H1 (cell line): ENCODE results near the gene AP2B1. TPM values are rescaled to one million over a fixed set of nuclear protein-coding genes. Genes with fewer than 3 reads are reported as not detected.

Experiments used
- CTCF ChIA-PET: fragments of 300-600 bp; sonication (Branson Sonifier 250); formaldehyde crosslinking; loops from one replicate; lab custom pipeline; 2021; ENCODE audit not compliant: partially characterized antibody; lab: Charles Lee
- POLR2A ChIA-PET: fragments of 300-600 bp; sonication (Branson Sonifier 250); formaldehyde crosslinking; loops from one replicate; lab custom pipeline; 2021; ENCODE audit warnings: inconsistent platforms; ENCODE audit not compliant: partially characterized antibody; lab: Charles Lee
- DNase-seq, 2 experiments: peaks; one replicate each; pipeline versions ENCODE4 v3.0.0 to v3.0.0-alpha.2; 2010 to 2022; ENCODE audit warnings: low spot score in 2 of 2, low read depth in 1 of 2, mixed read lengths in 1 of 2
- FAIRE-seq: peaks from 2 replicates; lab custom pipeline; 2011; peaks lifted over from hg19 to GRCh38; lab: Jason Lieb, UNC
- H2AFZ ChIP-seq: 2 replicates; pipeline ENCODE4 v1.8.1; 2012; ENCODE audit warnings: low read length, inconsistent platforms
- H2AK5ac ChIP-seq: 2 replicates; pipeline ENCODE4 v1.6.1; 2013; ENCODE audit warnings: low read depth, low read length
- H2BK120ac ChIP-seq: replicated peaks from 2 replicates; pipeline ENCODE3; 2013; ENCODE audit warnings: low read depth, low read length, inconsistent platforms
- H2BK12ac ChIP-seq: 2 replicates; pipeline ENCODE4 v1.6.1; 2013; ENCODE audit warnings: low read depth, low read length
- H2BK15ac ChIP-seq: 2 replicates; pipeline ENCODE4 v1.6.1; 2013; ENCODE audit warnings: low read length
- H2BK20ac ChIP-seq: 2 replicates; pipeline ENCODE4 v1.6.1; 2013; ENCODE audit warnings: low read length
- H2BK5ac ChIP-seq: 2 replicates; pipeline ENCODE4 v1.6.1; 2013; ENCODE audit warnings: low read depth, low read length
- H3K14ac ChIP-seq: 2 replicates; pipeline ENCODE4 v1.6.1; 2013; ENCODE audit warnings: inconsistent platforms; ENCODE audit not compliant: insufficient read length
- H3K18ac ChIP-seq: 2 replicates; pipeline ENCODE4 v1.6.1; 2013; ENCODE audit warnings: low read length; ENCODE audit errors: extremely low read depth
- H3K23ac ChIP-seq: 2 replicates; pipeline ENCODE4 v1.6.1; 2013; ENCODE audit warnings: inconsistent platforms; ENCODE audit not compliant: insufficient read length
- H3K23me2 ChIP-seq: 2 replicates; pipeline ENCODE4 v1.6.1; 2013; ENCODE audit warnings: low read depth, low read length
- H3K27ac ChIP-seq: 2 replicates; pipeline ENCODE4 v1.6.1; 2011; ENCODE audit warnings: low read depth, low read length, inconsistent platforms
- H3K27me3 ChIP-seq, 4 experiments: replicated peaks in 1 of 4; 1 replicate in 1 of 4; 2 replicates in 3 of 4; pipeline versions ENCODE4 v1.6.1 to v1.8.1; 2011 to 2013; ENCODE audit warnings: low read length in 3 of 4, mild to moderate bottlenecking in 3 of 4, inconsistent platforms in 2 of 4, mixed read lengths in 2 of 4, moderate library complexity in 1 of 4; ENCODE audit not compliant: control insufficient read depth in 3 of 4, insufficient read depth in 3 of 4; ENCODE audit errors: extremely low read depth in 1 of 4
- H3K36me3 ChIP-seq, 4 experiments: 2 replicates each; pipeline versions ENCODE4 v1.6.1 to v1.8.1; 2011 to 2013; ENCODE audit warnings: mild to moderate bottlenecking in 4 of 4, low read length in 3 of 4, moderate library complexity in 2 of 4, control low read depth in 1 of 4, inconsistent platforms in 1 of 4; ENCODE audit not compliant: insufficient read depth in 4 of 4, control insufficient read depth in 2 of 4
- H3K4ac ChIP-seq: replicated peaks from 2 replicates; pipeline ENCODE3; 2013; ENCODE audit warnings: low read length, low read depth, mixed read lengths, inconsistent platforms; ENCODE audit not compliant: insufficient read length
- H3K4me1 ChIP-seq, 4 experiments: replicated peaks in 1 of 4; 1 replicate in 1 of 4; 2 replicates in 3 of 4; pipeline versions ENCODE4 v1.6.1 to v1.8.1; 2011 to 2013; ENCODE audit warnings: low read length in 3 of 4, inconsistent platforms in 2 of 4, mixed read lengths in 1 of 4; ENCODE audit not compliant: insufficient read depth in 4 of 4, control insufficient read depth in 3 of 4
- H3K4me2 ChIP-seq, 2 experiments: 2 replicates each; pipeline versions ENCODE4 v1.6.1 to v1.8.1; 2011 to 2013; ENCODE audit warnings: low read depth in 2 of 2, low read length in 2 of 2, control low read depth in 1 of 2, inconsistent platforms in 1 of 2, mild to moderate bottlenecking in 1 of 2; ENCODE audit not compliant: insufficient read depth in 1 of 2
- H3K4me3 ChIP-seq, 4 experiments: fragments of 200-600, 300-600 bp in 1 of 4; sonication (generic), shearing (Covaris generic), sonication (Bioruptor Twin) in 1 of 4; 2 replicates each; pipeline versions ENCODE4 v1.5.1 to v1.8.1; 2011 to 2016; ENCODE audit warnings: low read length in 4 of 4, low read depth in 3 of 4, control low read depth in 2 of 4, inconsistent platforms in 2 of 4, mild to moderate bottlenecking in 2 of 4, mixed read lengths in 1 of 4, moderate library complexity in 1 of 4; ENCODE audit not compliant: insufficient read depth in 2 of 4; ENCODE audit errors: extremely low read depth in 1 of 4
- H3K56ac ChIP-seq: replicated peaks from 2 replicates; pipeline ENCODE3; 2013; ENCODE audit warnings: low read depth, mild to moderate bottlenecking, mixed read lengths, low read length, inconsistent platforms; ENCODE audit not compliant: insufficient read length
- H3K79me1 ChIP-seq: 2 replicates; pipeline ENCODE4 v1.6.1; 2013; ENCODE audit warnings: low read depth, low read length, control low read depth
- H3K79me2 ChIP-seq, 2 experiments: 2 replicates each; pipeline versions ENCODE4 v1.6.1 to v1.8.1; 2012 to 2013; ENCODE audit warnings: low read length in 2 of 2, mild to moderate bottlenecking in 2 of 2, inconsistent platforms in 1 of 2; ENCODE audit not compliant: insufficient read depth in 2 of 2, control insufficient read depth in 1 of 2
- H3K9ac ChIP-seq, 4 experiments: replicated peaks in 1 of 4; 1 replicate in 1 of 4; 2 replicates in 3 of 4; pipeline versions ENCODE4 v1.6.1 to v1.8.1; 2011 to 2013; ENCODE audit warnings: low read depth in 3 of 4, low read length in 3 of 4, control low read depth in 2 of 4, mild to moderate bottlenecking in 2 of 4, moderate library complexity in 2 of 4, inconsistent platforms in 1 of 4; ENCODE audit errors: extremely low read depth in 1 of 4
- H3K9me3 ChIP-seq, 2 experiments: 2 replicates each; pipeline versions ENCODE4 v1.6.1 to v1.8.1; 2012 to 2013; ENCODE audit warnings: mild to moderate bottlenecking in 2 of 2, moderate library complexity in 2 of 2, control low read depth in 1 of 2, inconsistent platforms in 1 of 2, low read depth in 1 of 2, low read length in 1 of 2, mixed read lengths in 1 of 2; ENCODE audit not compliant: insufficient read depth in 2 of 2
- H4K20me1 ChIP-seq, 2 experiments: replicated peaks in 1 of 2; 2 replicates each; pipeline versions ENCODE3 to v1.8.1; 2011 to 2013; ENCODE audit warnings: inconsistent platforms in 2 of 2, low read length in 2 of 2, mild to moderate bottlenecking in 1 of 2; ENCODE audit not compliant: insufficient read depth in 2 of 2, control insufficient read depth in 1 of 2
- H4K5ac ChIP-seq: 2 replicates; pipeline ENCODE4 v1.6.1; 2013; ENCODE audit warnings: low read length, low read depth, mixed read lengths, inconsistent platforms; ENCODE audit not compliant: insufficient read length
- H4K8ac ChIP-seq: 2 replicates; pipeline ENCODE4 v1.8.0; 2013; ENCODE audit warnings: mild to moderate bottlenecking, moderate library complexity, low read length, inconsistent platforms; ENCODE audit not compliant: insufficient read depth; ENCODE audit errors: extremely low read depth
- H4K91ac ChIP-seq: replicated peaks from 2 replicates; pipeline ENCODE3; 2013; ENCODE audit warnings: low read length, mixed read lengths, inconsistent platforms; ENCODE audit not compliant: insufficient read length
- CBX8 ChIP-seq: fragments of 300-800, 300-1000 bp; sonication (generic); IDR thresholded peaks from 2 replicates; pipeline ENCODE4 v1.7.1; 2016; ENCODE audit warnings: low read depth, low read length, borderline replicate concordance
- CHD1 ChIP-seq: IDR thresholded peaks from 2 replicates; pipeline ENCODE4 v1.6.1; 2012; ENCODE audit warnings: low read depth, low read length, improper control_type of control experiment
- MAFK ChIP-seq: IDR thresholded peaks from 2 replicates; pipeline ENCODE4 v1.6.1; 2012; ENCODE audit warnings: low read depth, mild to moderate bottlenecking, improper control_type of control experiment, low read length
- NRF1 ChIP-seq: IDR thresholded peaks from 2 replicates; pipeline ENCODE4 v1.6.1; 2011; ENCODE audit warnings: mild to moderate bottlenecking, low read depth, low read length, improper control_type of control experiment
- PHF8 ChIP-seq: fragments of 200-600 bp; sonication (generic); conservative IDR thresholded peaks from 2 replicates; pipeline ENCODE4 v1.7.1; 2012; ENCODE audit warnings: low read depth, mild to moderate bottlenecking, inconsistent platforms, low read length, moderate library complexity
- RAD21 ChIP-seq, 2 experiments: IDR thresholded peaks in 1 of 2; conservative IDR thresholded peaks in 1 of 2; 2 replicates each; pipeline ENCODE4 v1.6.1; 2011; ENCODE audit warnings: low read depth in 2 of 2, low read length in 2 of 2, improper control_type of control experiment in 1 of 2, inconsistent platforms in 1 of 2, mild to moderate bottlenecking in 1 of 2, moderate library complexity in 1 of 2
- RFX5 ChIP-seq: IDR thresholded peaks from 2 replicates; pipeline ENCODE4 v1.6.1; 2011; ENCODE audit warnings: low read depth, low read length, improper control_type of control experiment, borderline replicate concordance
- RXRA ChIP-seq: IDR thresholded peaks from 2 replicates; pipeline ENCODE4 v1.6.1; 2011; ENCODE audit warnings: low read depth, mild to moderate bottlenecking, low read length, moderate library complexity; ENCODE audit not compliant: insufficient read depth
- SIRT6 ChIP-seq: IDR thresholded peaks from one replicate; pipeline ENCODE4 v1.7.1; 2012; ENCODE audit warnings: low read length, inconsistent platforms
- TEAD4 ChIP-seq: IDR thresholded peaks from 2 replicates; pipeline ENCODE4 v1.6.1; 2012; ENCODE audit warnings: low read depth, low read length, inconsistent platforms, mixed read lengths
- USF2 ChIP-seq: IDR thresholded peaks from 2 replicates; pipeline ENCODE4 v1.6.1; 2011; ENCODE audit warnings: low read length, improper control_type of control experiment
- WGBS, 2 experiments: shearing (Covaris generic) in 1 of 2; methylation state at CpG; one replicate each; pipeline versions ENCODE4 v1.1.6 to v1.1.7; 2013 to 2015; ENCODE audit warnings: low lambda C conversion rate in 2 of 2, mixed read lengths in 2 of 2, inconsistent platforms in 1 of 2, low coverage in 1 of 2, missing lambda C conversion rate in 1 of 2; ENCODE audit not compliant: insufficient replicate concordance in 2 of 2, insufficient coverage in 1 of 2, insufficient read length in 1 of 2; ENCODE audit errors: extremely low coverage in 1 of 2, missing lambda C conversion rate in 1 of 2; 5-methylcytosine and 5-hydroxymethylcytosine counted together
- polyA plus RNA-seq, 7 experiments: library from polyadenylated mRNA; depleted of rRNA in 3 of 7; stranded (reverse) in 5 of 7; unstranded in 2 of 7; fragments of >200 nt in 5 of 7; fragments of 200-250 nt in 2 of 7; gene quantifications; 1 replicate in 5 of 7; 2 replicates in 1 of 7; 4 replicates in 1 of 7; pipeline versions ENCODE4 v1.2.1 to v1.2.3, GENCODE V29; 2011 to 2013; ENCODE audit warnings: missing spikeins in 2 of 7, mixed read lengths in 2 of 7
- total RNA-seq: library from RNA; stranded (reverse); fragmentation: NEBNext Ultra II Directional; extraction: Animal tissue kit (Norgen Biotek cat#: 25700); gene quantifications from 2 replicates; pipeline ENCODE4 v1.2.1, GENCODE V29; 2021

AP2B1 gene
- total and polyA plus RNA-seq, 2 of the 8 experiments (the other 6 are each of a cell fraction or from before 2014, with no cell fraction given): 95.5 to 199 TPM

- CTCF ChIA-PET: interaction anchor here (0.6 to 9.8 kb wide), 5 partner anchors 12 to 121 kb away, joined by 3 to 45 read pairs (median 3); no protein-coding TSS in a partner anchor
- Histone ChIP-seq H3K4ac (no peak overlapping the region), H3K23me2 (peaks cover 9% of the 10 kb centered on the region; the same call in 1 of the 2 replicates), H3K4me3 (no peak overlapping the region), H2AK5ac (no peak overlapping the region), H2BK120ac (no peak overlapping the region), H2BK12ac (no peak overlapping the region), H3K9me3 (no peaks in the 10 kb centered on the region), H3K4me1 (peaks cover 7 to 26% (median 8%) of the 10 kb centered on the region in 4 experiments; a peak in 6 of 7 replicates), H3K23ac (no peak overlapping the region), H3K27ac (no peak overlapping the region), H2BK15ac (no peak overlapping the region), H3K27me3 (peaks cover 0 to 10% (median 5%) of the 10 kb centered on the region in 4 experiments; a peak in 4 of 7 replicates), H3K18ac (no peak overlapping the region), H4K5ac (no peak overlapping the region), H2AFZ (no peak overlapping the region), H4K20me1 (peaks cover 5 to 13% of the 10 kb centered on the region in 2 experiments), H2BK20ac (no peak overlapping the region), H2BK5ac (no peak overlapping the region), H3K14ac (no peak overlapping the region), H4K91ac (no peak overlapping the region), H4K8ac (no peak overlapping the region), H3K79me2 (no peaks in the 10 kb centered on the region), H3K79me1 (peaks cover 2% of the 10 kb centered on the region; the same call in 1 of the 2 replicates), H3K9ac (no peak overlapping the region), H3K36me3 (no peaks in the 10 kb centered on the region), H3K4me2 (peak overlapping the region in 1 of 2 experiments; percentile 98; a peak in 1 of 4 replicates), H3K56ac (no peak overlapping the region)
- no peak for FAIRE-seq
- DNase-seq: no peak
- TF ChIP-seq NRF1 (no peak), USF2 (no peak), MAFK (no peak), CBX8 (no peak), SIRT6 (no peak), CHD1 (no peak), RFX5 (no peak), RAD21 (IDR thresholded peaks at IDR 0.05 in 1 of 2, conservative IDR thresholded peaks at IDR 0.05 in 1 of 2; ENCODE audit: low read depth in 2 of 2, low read length in 2 of 2) (no peak), TEAD4 (no peak), PHF8 (no peak), RXRA (no peak)
- POLR2A ChIA-PET: interaction anchor here (1.3 to 3.7 kb wide), 4 partner anchors 8 to 75 kb away, joined by 3 to 16 read pairs (median 5); partner anchors contain the start of gene TAF15
- 96% methylated on average over 6 of the region's 6 CpGs; no CpG with 5 or more reads in 1 of the 2 experiments for WGBS, 2 experiments
These were observed 146.2 kb downstream of the AP2B1 start for GRCh38 chr17:35733366-35733765.
